Activated CD4-positive, alpha-beta T cell treated with anti-CD3 and anti-CD28 coated beads, Interleukin-2, amount 50 U/mL, for 4 hours (primary cell): Measurements from ENCODE around the gene SLC2A6.
"Not testable (repeated sequence)": the region's sequence is repeated elsewhere in the genome, so short reads cannot be mapped to it uniquely, and the experiment has no call there.

Source experiments
- DNase-seq, 2 experiments: peaks; one replicate each; pipeline ENCODE4 v3.0.0-alpha.2; 2020

The SLC2A6 gene

DNA sequence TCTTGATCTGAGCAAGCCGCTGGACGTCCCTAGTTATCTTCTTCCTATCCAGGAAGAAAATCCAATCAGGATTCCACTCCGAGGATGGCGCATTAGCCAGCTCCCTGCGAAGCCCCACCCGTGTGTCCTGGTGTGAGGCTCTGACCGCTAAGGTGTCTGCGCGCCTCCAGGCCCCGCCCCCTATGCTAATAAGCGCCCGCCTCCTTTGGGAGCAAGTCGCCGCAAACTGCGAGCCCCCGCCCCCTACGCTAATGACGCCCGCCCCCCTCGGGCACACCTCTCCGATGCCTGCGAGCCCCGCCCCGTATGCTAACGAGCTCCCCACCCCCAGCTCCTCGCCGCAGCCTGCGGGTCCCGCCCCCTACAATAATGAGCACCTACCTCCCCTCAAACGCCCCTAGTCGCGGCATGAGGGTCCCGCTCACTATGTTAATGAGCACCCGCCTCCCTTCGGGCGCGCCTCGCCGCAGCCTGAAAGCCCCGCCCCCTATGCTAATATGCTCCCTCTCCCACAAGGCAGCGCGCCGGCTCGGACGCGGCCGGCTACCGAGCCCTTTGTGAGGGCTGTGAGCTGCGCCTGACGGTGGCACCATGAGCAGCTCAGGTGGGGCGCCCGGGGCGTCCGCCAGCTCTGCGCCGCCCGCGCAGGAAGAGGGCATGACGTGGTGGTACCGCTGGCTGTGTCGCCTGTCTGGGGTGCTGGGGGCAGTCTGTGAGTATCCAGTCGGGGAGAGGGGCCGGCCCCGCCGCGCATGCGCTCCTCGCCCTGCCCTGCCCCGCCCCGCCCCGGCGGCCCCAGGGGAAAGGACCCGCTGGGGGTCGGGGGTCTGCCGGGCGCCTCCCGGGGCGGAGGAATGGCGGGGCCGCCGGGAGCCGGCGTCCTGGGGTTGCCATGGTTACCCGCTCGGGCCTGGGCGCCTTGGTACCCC, 19.2 kb downstream of the SLC2A6 start, which contains the start of gene CACFD1:
CACFD1 (plus strand) TSS at position 503 of the 929 bp plus-strand sequence; CDS start at position 592, 89 bp downstream.
- peak; percentile 90 for DNase-seq

DNA sequence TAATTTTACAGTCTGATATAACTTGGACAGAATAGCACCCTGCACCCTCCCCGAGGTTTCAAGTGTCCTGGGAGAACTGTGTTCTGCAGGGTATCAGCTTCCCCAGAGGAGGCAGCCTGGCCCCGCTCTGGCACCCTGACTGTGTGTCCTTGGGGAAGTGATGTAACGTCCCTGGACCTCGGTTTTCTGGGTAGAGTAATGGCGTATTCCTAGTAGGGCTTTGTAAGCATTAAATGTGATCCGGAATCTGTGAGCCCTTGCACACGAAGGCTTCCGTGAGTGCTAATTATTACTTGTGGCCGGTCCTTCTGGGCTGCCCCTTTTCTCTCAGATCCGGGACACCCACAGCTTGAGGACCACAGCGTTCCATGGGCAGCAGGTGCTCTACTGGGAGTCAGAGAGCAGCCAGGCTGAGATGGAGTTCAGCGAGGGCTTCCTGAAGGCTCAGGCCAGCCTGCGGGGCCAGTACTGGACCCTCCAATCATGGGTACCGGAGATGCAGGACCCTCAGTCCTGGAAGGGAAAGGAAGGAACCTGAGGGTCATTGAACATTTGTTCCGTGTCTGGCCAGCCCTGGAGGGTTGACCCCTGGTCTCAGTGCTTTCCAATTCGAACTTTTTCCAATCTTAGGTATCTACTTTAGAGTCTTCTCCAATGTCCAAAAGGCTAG, 20.1 kb downstream of the SLC2A6 start:
- no peak for DNase-seq

DNA sequence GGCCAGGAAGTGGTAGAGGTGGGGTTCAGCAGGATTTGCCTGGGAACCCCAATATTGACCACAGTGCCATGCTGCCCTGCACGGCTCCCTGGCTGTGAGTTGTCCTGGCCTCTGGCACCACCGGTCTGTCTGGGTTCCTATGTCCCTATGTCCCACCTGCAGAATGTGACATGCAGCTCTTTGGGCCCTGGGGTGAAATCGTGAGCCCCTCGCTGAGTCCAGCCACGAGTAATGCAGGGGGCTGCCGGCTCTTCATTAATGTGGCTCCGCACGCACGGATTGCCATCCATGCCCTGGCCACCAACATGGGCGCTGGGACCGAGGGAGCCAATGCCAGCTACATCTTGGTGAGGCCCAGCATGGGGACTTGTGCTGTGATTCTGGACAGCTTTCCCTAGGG, 21.2 kb downstream of the SLC2A6 start:
- no peak for DNase-seq

DNA sequence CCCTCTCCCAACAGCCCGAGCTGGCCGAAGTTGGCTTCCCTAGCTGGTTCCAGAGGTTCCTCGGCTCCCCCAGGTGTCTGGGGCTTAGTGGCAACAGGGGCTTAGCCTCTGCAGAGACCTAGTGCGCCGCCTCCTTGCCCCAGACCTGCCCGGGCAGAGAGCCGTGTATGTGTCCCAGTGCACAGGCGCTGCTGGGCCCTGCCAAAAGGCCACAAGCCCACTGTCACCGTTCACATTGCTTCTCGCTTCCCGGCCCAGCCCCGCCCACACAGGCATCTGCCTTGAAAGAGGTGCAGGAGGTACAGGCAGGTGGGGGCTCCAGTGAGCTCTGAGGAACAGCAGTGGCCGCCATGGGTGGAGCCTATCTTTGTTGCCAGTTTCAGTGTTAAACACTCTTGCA, 21.7 kb downstream of the SLC2A6 start:
- no peak for DNase-seq

DNA sequence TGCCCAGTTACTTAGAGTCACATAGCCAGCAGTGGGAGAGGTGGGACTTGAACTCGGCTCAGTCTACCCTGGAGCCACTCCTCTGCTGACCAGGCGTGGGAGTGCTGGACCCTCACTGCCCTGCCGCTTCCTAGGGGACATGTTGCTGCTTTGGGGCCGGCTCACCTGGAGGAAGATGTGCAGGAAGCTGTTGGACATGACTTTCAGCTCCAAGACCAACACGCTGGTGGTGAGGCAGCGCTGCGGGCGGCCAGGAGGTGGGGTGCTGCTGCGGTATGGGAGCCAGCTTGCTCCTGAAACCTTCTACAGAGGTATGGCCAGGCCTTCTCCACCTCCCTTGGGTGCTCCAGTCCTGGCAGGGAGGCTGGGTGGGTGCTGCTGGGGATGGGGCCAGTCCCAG, 22.5 kb downstream of the SLC2A6 start:
- no peak for DNase-seq

DNA sequence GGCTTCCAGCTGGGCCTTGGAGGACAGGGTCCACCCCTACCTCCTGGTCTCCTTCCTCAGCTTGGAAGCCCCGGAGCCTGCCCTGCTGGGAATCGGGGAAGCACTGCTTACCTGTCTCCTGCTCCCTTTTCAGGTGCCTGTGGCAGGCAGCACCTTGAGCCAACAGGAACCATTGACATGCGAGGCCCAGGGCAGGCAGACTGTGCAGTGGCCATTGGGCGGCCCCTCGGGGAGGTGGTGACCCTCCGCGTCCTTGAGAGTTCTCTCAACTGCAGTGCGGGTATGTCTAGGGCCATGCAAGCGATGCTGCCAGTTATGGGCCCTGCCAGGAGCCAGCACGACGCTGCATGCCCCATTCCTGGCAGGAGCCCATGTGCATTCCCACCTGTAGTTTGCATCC, 23.0 kb downstream of the SLC2A6 start:
- DNase-seq = no peak

DNA sequence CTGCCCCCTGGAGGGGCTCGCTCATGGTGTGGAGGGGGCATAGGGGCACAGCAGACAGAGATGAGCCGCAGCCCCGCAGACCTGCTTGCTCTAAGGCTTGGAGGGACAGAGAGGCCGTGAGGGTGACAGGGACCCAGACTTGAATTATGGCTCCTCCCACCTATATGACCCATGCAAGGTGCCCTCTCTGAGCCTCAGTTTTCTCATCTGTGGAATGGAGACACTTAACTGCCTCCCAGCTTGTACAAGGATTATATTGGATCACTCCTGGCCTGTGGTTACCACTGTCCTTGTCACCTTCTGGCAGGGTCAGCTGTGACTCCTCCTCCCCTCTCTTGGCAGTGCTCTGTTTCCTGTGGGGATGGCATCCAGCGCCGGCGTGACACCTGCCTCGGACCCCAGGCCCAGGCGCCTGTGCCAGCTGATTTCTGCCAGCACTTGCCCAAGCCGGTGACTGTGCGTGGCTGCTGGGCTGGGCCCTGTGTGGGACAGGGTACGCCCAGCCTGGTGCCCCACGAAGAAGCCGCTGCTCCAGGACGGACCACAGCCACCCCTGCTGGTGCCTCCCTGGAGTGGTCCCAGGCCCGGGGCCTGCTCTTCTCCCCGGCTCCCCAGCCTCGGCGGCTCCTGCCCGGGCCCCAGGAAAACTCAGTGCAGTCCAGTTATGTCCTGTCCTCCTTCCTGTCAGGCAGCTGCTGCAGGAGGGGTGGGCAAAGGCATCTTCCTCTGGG, 23.8 kb downstream of the SLC2A6 start:
- DNase-seq = no peak

DNA sequence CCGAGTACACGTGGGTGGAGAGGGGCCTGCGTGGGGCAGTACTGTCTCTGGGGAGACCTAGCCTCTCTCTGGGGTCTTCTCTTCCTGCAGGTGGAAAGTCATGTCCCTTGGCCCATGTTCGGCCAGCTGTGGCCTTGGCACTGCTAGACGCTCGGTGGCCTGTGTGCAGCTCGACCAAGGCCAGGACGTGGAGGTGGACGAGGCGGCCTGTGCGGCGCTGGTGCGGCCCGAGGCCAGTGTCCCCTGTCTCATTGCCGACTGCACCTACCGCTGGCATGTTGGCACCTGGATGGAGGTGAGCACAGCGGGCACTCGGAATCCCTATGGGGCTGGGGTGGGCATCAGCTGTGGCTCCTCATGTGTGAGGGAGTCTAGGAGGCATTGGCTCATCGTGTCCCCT, 24.6 kb downstream of the SLC2A6 start:
- no peak for DNase-seq

DNA sequence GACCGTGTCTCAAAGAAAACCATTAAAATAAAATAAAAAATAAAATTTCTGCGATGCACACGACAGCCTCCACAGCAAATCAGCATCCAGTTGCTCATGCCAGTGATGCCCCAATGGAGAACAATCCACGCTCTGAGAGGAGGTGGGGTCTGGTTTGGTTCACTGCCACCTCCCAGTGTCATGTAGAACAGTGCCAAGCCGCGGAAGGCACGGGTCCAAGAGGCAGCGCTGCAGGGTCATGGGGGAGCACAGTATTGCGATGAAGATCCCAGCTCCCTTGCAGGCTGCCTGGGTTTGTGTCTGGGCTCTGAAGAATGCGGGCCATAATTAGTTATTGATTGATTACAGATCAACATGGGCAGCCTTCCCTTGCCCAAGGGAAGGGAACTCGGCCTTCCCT, 25.2 kb downstream of the SLC2A6 start:
- no peak for DNase-seq

DNA sequence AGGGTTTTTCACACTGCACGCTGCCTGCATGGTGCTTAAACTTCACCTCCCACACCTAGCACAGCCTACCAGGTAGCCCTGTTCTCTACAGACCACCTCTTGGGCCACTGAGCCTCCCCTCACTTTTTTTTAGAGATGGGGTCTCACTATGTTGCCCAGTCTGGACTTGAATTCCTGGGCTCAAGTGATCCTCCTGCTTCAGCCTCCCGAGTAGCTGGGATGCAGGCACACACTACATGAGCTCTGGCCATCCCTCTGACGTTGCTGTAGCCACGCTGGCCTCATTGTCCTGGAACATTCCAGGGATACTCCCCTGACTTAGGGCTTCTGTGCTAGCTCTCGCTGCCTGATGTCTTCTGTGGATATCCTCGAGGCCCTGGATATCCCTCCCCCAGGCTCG, 26.3 kb downstream of the SLC2A6 start:
- DNase-seq = no peak

DNA sequence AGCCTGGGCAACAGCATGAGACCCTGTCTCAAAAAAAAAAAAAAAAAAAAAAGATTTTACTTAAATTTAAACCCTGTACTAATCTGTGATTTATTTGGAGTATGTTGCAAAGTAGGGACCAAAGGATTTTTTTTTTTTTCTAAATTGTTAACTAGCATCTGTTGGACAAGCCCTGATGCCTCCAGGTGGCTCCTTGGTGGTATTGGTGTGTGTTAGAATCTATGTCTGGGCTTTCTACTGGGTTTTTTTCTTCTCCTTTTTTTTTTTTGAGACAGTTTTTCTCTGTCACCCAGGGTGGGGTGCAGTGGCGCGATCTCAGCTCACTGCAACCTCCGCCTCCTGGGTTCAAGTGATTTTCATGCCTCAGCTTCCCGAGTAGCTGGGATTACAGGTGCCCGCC, 27.0 kb downstream of the SLC2A6 start:
- not testable (repeated sequence) for DNase-seq

DNA sequence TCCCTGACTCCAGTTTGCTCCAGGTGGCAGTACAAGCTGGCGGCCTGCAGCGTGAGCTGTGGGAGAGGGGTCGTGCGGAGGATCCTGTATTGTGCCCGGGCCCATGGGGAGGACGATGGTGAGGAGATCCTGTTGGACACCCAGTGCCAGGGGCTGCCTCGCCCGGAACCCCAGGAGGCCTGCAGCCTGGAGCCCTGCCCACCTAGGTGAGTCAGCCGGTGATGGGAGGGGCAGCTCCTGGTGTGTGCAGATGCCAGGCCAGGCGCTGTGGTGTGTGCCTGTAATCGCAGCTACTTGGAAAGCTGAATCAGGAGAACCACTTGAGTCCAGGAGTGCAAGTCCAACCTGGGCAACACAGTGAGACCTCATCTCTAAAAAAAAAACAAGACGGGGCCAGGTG, 29.1 kb downstream of the SLC2A6 start:
- no peak for DNase-seq

DNA sequence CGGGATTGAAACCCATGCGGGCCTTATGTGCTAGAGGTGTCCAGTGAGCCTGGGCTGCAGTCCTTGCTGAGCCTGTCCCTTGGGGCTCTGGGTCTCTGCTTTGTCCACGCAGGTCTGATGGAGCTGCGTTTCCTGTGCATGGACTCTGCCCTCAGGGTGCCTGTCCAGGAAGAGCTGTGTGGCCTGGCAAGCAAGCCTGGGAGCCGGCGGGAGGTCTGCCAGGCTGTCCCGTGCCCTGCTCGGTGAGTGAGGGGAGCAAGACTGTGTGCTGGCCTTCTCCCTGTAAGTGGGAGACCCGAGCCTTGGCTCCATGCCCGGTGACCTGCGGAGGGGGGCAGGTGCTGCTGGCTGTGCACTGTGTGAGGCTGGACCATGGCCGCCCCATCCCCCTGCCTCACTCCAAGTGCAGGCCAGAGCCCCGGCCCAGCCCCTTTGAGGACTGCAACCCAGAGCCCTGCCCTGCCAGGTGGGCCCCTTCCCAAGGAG, 30.4 kb downstream of the SLC2A6 start:
- DNase-seq = no peak

DNA sequence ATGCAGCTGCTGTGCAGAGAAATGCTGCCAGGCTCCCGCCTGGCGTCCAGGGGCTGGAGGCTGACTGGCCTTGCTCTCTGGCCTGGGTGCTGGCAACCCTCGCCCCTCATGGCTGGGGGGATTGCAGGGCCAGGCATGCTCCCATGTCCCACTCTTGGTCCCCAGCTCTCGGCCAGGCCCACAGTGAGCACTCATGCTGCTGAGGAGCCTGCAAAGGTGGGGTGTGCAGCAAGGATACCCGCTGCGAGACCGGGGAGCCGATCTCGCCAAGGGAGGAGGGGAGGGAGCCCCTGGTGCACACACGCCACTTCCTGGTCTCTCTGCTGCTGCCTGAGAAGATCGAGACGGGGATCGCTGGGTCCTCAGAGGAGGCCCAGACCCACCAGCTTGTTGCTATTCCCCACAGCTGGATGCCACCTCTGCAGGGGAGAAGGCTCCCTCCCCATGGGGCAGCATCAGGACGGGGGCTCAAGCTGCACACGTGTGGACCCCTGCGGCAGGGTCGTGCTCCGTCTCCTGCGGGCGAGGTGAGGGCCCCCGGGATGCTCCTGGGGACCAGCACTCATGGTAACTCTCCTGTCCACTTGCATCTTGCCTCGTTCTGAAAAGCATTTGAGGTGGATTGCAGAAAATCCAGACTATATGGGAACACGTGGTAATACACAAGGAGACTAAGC, 33.5 kb downstream of the SLC2A6 start:
- no peak for DNase-seq

DNA sequence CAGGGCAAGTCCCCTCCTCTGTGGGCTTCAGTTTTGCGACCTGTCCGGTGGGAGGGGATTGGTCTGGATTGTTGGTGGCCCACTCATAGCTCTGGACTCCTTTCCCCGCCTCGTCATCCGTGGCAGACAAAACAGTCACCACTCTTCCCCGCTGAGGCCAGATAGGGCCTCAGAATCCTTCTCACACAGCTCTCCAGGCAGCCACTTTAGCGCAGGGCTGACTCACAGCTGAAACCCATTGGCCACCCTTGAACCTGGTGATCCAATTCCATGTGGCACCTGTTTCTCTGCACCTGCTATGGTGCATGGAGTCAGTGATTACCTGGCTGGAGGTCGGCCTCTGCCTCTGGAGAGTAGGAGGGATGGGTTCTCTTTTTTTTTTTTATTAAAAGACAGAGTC, 34.9 kb downstream of the SLC2A6 start:
- DNase-seq = no peak

DNA sequence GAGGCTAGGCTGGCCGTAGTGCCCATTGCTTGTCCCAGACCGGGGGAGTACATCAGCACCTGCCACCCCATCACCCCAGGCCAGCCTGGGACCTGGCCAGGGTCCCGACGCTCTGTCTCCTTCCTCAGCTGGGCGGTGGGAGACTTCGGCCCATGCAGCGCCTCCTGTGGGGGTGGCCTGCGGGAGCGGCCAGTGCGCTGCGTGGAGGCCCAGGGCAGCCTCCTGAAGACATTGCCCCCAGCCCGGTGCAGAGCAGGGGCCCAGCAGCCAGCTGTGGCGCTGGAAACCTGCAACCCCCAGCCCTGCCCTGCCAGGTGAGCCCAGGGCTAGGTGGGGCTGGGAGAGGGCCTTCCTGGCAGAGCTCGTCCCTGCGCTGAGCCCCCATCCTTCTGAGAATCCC, 35.7 kb downstream of the SLC2A6 start:
- DNase-seq = no peak

DNA sequence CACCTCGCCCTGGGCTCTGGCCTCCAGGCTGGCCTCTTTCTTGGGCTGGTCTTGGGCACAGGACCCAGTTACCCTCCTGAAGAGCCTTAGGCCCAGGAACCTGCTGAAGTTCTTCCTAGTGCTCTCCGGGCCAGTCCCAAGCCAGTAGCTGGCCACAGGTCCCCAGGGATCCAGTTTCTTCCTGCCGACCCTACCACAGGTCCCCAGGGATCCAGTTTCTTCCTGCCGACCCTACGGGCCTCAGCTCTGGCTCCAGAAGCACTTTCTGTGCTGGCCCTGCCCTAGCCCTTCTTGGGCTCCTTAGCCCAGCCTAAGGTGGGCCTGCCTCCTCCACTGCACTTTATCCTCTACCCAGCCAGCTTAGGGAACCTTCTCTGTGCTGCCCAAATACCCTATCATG, 37.3 kb downstream of the SLC2A6 start:
- no peak for DNase-seq

DNA sequence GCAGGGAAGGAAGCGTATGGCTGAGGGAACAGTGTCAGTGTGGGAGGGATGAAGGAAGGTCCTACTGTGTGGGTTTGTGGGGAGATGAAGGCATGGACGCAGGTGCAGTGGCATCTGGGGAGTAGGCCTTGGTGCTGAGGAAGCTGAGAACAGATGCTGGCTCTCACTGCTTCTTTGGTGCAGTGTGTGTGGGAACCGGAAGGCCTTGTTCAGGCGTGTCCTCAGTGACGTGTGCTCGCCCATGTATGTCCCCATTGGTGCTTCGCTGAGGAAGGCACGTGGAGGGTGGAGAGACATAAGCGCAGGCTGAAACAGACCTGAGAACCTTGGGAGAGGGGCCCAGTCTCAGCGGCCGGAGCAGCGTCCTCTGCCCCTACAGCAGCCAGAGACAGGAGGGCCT, 38.0 kb downstream of the SLC2A6 start:
- DNase-seq = no peak

DNA sequence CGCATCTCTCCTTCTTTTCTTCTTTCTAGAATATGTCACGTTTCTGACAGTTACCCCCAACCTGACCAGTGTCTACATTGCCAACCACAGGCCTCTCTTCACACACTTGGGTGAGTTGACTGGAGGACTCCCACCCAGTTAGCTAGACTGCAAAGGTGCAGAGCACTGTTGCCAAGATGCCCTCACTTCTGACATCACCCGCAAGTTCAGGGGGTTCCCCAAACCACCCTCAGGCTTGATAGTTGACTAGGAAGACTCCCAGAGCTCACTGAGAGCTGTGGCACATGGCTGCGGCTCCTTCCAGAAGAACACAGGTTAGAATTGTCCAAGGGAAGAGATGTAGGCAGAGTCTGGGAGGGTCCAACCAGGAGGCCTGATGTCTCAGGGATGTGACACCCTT, 39.6 kb downstream of the SLC2A6 start:
- no peak for DNase-seq

DNA sequence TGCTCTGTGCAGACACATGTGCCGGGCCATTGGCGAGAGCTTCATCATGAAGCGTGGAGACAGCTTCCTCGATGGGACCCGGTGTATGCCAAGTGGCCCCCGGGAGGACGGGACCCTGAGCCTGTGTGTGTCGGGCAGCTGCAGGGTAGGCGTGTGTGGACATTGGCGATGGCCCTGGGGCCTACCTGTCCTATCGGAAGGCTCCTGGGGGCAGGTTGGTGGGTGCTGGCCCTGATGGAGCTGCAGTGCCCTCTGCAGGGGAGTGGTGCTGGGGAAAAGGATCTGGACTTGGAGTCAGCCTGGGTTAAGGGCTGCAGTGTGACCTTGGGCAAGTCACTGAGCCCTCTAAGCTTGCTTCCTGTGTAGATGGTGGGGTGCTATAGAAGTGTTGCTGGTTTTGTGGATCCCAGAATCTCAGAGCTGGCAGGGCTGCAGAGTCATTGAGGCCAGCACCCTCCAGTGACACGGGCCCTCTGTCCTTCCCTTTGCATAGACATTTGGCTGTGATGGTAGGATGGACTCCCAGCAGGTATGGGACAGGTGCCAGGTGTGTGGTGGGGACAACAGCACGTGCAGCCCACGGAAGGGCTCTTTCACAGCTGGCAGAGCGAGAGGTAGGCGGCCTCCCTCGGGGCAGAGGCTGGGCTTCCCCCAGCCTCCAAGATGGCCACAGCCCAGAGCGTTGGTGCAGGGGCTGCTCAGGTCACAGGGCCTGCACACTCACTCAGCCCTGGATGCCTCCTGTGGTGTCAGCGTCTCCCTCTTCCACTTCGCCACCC, 41.0 kb downstream of the SLC2A6 start:
- DNase-seq = no peak

DNA sequence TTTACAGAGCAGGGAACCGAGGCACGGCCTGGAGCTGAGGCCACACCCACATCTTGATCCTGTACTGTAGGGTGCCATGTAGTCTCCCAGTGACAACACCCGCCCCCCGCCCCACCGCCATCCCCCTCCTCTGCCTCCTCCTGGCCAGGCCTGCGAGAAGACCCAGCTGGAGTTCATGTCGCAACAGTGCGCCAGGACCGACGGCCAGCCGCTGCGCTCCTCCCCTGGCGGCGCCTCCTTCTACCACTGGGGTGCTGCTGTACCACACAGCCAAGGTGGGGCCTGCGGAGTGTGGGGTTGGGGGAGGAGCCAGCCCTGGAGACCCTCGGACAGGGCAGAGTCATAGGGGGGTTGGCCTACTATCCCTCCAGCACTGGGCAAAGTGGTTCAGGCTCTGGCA, 42.2 kb downstream of the SLC2A6 start:
- DNase-seq = no peak

DNA sequence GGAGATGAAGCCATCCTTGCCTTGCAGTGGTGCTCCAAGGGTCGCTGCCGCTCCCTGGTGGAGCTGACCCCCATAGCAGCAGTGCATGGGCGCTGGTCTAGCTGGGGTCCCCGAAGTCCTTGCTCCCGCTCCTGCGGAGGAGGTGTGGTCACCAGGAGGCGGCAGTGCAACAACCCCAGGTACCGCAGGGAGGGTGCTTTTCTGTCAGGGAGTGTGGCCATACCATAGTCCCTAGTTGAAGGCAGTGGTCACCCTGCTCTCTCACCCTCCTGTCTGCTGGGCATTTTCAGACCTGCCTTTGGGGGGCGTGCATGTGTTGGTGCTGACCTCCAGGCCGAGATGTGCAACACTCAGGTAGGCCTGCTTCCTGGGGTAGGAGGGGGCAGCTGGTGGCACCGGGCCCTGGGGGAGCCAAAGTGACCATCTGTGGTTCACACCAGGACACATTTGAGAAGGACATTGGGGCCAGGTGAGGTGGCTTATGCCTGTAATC, 45.5 kb downstream of the SLC2A6 start:
- DNase-seq = no peak
